ENCODE measurements around the gene ADAP2.

DNA sequence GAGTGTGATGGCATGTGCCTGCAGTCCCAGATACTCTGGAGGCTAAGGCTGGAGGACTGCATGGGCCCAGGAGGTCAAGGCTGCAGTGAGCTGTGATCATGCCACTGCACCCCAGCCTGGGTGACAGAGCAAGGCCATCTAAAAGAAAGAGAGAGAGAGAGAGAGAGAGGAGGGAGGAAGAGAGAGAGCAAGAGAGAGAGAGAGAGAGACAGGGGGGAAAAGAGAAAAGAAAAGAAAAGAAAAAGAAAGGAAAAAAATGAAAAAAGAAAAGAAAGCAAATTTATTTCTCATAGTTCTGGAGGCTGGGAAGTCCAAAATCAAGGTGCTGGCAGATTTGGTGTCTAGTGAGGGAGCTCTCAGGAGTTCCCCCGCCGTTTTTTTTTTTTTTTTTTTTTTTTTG lies 82.4 kb downstream of the ADAP2 start:
- TF ChIP-seq NFRKB (IDR thresholded peaks at IDR 0.05), result no peak
- no peak for TF ChIP-seq BHLHE40 (IDR thresholded peaks at IDR 0.05; ENCODE audit: borderline replicate concordance)
- TF ChIP-seq ZNF384 (IDR thresholded peaks at IDR 0.05), result no peak
- TF ChIP-seq FOXK2 (IDR thresholded peaks at IDR 0.05), result no peak
- no peak for TF ChIP-seq TARDBP (IDR thresholded peaks at IDR 0.05)
- no peak for TF ChIP-seq FOXA1 (IDR thresholded peaks at IDR 0.05)
- no peak for TF ChIP-seq HDGF (IDR thresholded peaks at IDR 0.05; ENCODE audit: borderline replicate concordance)
- no peak for TF ChIP-seq SP1 (IDR thresholded peaks at IDR 0.05)

Measured in HEK293T (cell line).